NCI-H526 treated with DMSO at 0.1 percent for 48 hours (cell line): ENCODE data around the gene ZNF786.
"Not testable (repeated sequence)": the region's sequence is repeated elsewhere in the genome, so short reads cannot be mapped to it uniquely, and the experiment has no call there.

Experiments
- DNase-seq: peaks from one replicate; lab custom pipeline; 2025; lab: John Stamatoyannopoulos, UW

Gene ZNF786

DNA sequence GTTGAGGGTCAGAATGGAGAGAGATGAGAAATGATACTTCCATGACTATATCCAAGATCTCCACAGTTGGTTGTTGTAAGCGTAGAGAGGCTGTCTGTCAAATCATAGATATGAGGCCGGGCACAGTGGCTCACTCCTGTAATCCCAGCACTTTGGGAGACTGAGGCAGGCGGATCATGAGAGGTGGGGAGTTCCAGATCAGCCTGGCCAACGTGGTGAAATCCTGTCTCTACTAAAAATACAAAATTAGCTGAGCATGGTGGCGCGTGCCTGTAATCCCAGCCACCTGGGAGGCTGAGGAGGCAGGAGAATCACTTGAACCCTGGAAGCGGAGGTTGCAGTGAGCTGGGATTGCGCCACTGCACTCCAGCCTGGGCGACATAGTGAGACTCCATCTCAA, 60.1 kb downstream of the ZNF786 start:
- not testable (repeated sequence) for DNase-seq

DNA sequence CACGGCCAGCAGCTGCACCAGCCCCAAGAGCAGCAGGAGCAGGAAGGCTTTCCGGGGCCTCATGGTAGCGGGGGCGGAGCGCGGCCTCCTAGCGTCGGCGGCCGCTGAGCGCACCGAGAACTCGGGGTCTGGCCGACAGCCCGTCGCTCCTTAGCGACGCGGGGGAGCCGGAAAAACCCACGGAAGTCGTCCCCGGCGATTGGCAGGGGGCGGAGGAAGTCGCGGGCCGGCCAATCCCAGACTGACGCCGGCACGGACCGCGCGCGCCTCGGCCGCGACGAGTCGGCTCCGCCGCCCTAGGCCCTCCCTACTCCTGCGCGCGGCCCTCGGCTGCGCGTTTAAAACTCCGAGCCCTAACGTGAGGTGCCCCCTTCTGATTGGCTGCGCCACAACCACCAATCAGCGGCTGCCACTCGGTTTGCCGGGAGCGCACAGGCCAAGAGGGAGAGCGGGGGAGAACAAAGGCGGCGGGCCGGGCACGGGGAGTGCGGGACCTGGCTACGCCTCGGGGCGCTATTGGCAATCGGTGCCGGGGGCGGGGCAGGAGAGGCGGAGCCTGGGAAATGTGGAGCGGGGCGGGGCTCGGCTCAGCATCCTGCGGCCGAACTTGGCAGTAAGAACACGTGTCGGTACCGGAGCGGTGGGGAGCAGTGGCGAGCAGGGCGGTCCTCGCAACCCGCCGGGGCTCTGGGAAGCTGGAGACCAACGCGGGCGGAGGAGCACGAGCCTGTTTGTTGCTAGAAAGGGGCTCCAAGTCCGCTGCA, 62.0 kb downstream of the ZNF786 start, which contains the start of gene PDIA4:
Gene PDIA4 (minus strand): TSS at position 160 of the 764 bp plus-strand sequence. CDS start 97 bp downstream, at position 63.
- DNase-seq, result peak; percentile 99

DNA sequence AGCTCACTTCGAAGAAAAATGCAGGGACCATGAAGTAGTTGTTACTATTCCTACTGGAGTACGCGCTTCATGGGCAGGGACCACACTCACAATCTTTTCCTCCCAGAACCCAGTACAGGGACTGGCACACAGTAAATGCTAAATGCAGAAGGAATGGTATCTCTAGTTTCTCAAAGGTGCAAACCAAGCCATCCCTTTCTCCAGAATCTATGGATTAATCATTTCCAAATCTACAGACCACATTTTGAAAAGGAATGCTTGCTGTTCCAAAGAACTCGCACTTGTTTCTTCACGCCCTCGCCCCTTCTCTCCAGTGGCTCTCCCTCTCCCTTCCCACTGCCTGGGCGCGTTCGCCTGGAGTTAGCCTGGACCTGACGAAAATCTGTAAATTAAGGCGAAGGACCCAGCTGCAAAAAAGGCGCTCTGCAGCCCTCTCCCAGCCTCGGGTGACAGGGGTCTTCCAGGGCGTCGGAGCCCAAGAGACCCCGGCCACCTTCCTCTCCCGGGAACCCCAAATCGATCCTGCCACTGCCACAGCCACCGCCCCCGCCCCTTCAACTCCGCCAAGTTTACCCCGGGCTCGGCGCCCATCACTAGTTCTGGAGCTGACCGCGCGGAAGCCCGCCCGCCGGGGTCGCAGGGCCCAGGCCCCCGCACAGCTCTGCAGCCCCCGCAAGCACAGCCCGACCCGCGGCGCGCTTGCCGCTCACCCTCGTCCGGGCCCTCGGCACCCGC, 62.7 kb downstream of the ZNF786 start:
- peak; percentile 25 for DNase-seq

DNA sequence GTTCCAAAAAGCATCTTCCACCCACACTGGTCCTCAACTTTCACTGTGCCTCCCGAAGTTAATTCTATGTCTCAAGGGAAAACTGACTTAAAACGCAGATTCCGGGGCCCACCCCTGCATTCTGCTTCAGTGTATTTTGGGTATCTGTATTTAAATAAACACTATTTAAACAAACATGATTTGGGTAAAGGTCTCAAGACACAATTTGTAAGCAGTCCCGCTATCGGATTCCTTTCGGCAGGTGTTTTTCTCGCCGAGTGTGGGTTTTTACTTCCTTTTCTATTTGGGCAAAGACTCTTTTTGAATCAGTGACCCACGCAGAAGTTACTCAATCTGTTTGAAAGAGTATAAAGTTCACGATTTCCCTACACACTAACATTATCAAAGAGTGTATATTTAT, 63.5 kb downstream of the ZNF786 start:
- DNase-seq, result no peak

DNA sequence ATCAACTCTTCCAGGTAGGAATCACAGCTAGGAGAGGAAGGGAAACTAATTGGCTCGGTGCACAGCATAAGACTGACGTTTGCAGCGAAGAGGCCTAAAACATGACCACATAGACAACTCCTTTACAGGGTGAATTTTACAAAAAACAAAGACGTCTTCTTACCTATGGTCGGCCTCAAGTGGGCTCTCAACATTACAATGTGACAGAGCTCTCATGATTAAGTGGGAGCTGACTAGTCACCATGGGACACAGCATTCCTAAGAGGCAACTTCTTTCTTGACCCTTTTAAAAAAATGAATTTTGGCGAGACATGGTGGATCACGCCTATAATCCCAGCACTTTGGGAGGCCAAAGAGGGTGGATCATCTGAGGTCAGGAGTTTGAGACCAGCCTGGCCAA, 66.9 kb downstream of the ZNF786 start:
- DNase-seq, result no peak

DNA sequence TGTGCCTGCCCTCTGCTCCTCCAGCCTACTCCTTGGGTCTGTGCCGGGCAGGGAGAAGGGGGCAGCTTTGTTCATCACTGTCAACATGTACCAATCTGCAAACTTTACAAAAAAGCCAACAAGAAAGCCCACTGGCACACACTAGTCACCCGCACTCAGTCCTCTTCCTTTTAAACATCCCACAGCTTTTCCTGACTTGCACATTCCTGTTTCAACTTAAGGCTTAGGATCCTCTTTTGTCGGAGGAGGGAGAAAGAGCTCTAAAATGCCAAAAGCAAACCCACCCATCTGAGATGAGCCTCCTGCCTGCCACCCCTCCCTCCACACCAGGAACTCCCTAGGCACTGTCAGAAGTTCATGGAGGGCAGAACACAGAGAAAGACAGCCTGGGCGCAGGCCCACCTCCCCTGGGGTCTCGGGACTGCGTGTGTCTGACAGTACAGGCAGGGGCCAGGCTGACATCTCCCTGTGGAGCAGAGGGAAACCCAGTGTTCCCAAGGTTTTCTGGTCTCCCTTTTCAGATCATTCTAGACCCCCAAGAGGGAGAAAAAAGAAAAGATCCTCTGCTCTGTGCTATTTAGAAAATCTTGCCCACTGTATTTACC, 67.7 kb downstream of the ZNF786 start:
- no peak for DNase-seq

DNA sequence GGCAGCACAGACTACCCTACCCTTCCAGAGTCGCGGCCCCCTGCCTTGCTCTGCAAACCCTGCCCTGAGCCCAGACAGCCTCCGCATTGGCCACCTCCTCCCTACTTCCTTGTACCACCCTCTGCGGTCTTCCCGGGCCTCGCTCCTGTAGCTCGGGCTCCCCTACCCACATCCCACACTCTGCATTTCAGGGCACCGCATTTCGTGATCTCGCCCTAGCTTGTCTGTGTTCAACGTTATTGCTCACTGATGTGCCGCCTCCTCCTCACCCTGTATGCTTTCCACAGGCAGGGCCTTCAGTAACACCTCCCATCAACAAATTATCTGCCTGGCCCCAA, 68.8 kb downstream of the ZNF786 start:
- DNase-seq, result no peak

DNA sequence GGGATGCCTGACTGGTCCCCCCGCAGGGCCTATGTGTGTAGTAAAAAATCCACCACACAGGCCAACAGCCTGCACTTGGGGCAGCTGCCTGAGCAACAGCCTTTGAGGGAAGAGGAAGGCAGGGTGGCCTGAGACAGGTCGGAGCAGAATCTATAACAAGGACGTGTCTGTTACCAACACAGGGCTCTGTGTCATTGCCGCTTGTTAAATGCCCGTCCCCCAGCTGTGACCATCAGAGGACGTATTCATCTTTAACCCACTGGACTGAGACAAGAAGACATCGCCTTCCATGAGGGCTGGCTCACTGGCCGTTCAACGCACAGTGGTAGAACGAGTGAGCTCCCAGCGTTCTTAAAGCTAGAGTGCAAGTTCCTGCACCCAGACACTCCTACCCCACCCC, 70.0 kb downstream of the ZNF786 start:
- no peak for DNase-seq
